ENCODE measurements around the gene MTTP. TPM values are rescaled to one million over a fixed set of nuclear protein-coding genes. Genes with fewer than 3 reads are reported as not detected.

The MTTP gene
- total RNA-seq, 1 donor from 2014 or later, result not detected

GRCh38 chr4:99640676-99641075, 66.1 kb downstream of the MTTP start:
- peak in 1 of 2 donors; percentile 60 for DNase-seq (ENCODE audit: low read depth in 2 of 2)

- peak in 1 of 2 donors; percentile 2 for DNase-seq (ENCODE audit: low read depth in 2 of 2)
These were observed 68.3 kb downstream of the MTTP start for GRCh38 chr4:99642725-99643489.

GRCh38 chr4:99644453-99644852, 69.8 kb downstream of the MTTP start:
- no peak for DNase-seq (ENCODE audit: low read depth in 2 of 2)

GRCh38 chr4:99645036-99645435, 70.4 kb downstream of the MTTP start:
- DNase-seq (ENCODE audit: low read depth in 2 of 2), result no peak

- DNase-seq (ENCODE audit: low read depth in 2 of 2), result no peak
These were observed 71.0 kb downstream of the MTTP start for GRCh38 chr4:99645638-99646037.

- no peak for DNase-seq (ENCODE audit: low read depth in 2 of 2)
These were observed 72.4 kb downstream of the MTTP start for GRCh38 chr4:99647071-99647470.

- DNase-seq (ENCODE audit: low read depth in 2 of 2), result no peak
These were observed 73.7 kb downstream of the MTTP start for GRCh38 chr4:99648321-99648720.

- no peak for DNase-seq (ENCODE audit: low read depth in 2 of 2)
These were observed 74.6 kb downstream of the MTTP start for GRCh38 chr4:99649208-99649607.

GRCh38 chr4:99649778-99650177, 75.2 kb downstream of the MTTP start:
- no peak for DNase-seq (ENCODE audit: low read depth in 2 of 2)

- DNase-seq (ENCODE audit: low read depth in 2 of 2), result no peak
These were observed 76.6 kb downstream of the MTTP start for GRCh38 chr4:99651016-99651769.

GRCh38 chr4:99651811-99652485, 77.3 kb downstream of the MTTP start:
- no peak for DNase-seq (ENCODE audit: low read depth in 2 of 2)

GRCh38 chr4:99652596-99653436, 78.2 kb downstream of the MTTP start:
- DNase-seq (ENCODE audit: low read depth in 2 of 2), result no peak

GRCh38 chr4:99653916-99654315, 79.3 kb downstream of the MTTP start:
- no peak for DNase-seq (ENCODE audit: low read depth in 2 of 2)

- peak in 1 of 2 donors; percentile 1 for DNase-seq (ENCODE audit: low read depth in 2 of 2)
These were observed 79.7 kb downstream of the MTTP start for GRCh38 chr4:99654361-99654761.

- DNase-seq (ENCODE audit: low read depth in 2 of 2), result peak in 1 of 2 donors; percentile 10
These were observed 80.9 kb downstream of the MTTP start for GRCh38 chr4:99655308-99656081.

GRCh38 chr4:99657798-99658197, 83.2 kb downstream of the MTTP start, which contains the start of gene C4orf54:
TSS of gene C4orf54 (minus strand) at chr4:99657828. CDS start at chr4:99654648, 3,180 bp downstream.
- DNase-seq (ENCODE audit: low read depth in 2 of 2), result no peak

GRCh38 chr4:99658666-99659065, 84.0 kb downstream of the MTTP start:
- DNase-seq (ENCODE audit: low read depth in 2 of 2), result no peak

- DNase-seq (ENCODE audit: low read depth in 2 of 2), result no peak
These were observed 87.3 kb downstream of the MTTP start for GRCh38 chr4:99661907-99662306.

- DNase-seq (ENCODE audit: low read depth in 2 of 2), result no peak
These were observed 90.1 kb downstream of the MTTP start for GRCh38 chr4:99664716-99665115.

- no peak for DNase-seq (ENCODE audit: low read depth in 2 of 2)
These were observed 91.4 kb downstream of the MTTP start for GRCh38 chr4:99665983-99666382.
